ENCODE results near the gene CDKAL1.

The CDKAL1 gene

DNA sequence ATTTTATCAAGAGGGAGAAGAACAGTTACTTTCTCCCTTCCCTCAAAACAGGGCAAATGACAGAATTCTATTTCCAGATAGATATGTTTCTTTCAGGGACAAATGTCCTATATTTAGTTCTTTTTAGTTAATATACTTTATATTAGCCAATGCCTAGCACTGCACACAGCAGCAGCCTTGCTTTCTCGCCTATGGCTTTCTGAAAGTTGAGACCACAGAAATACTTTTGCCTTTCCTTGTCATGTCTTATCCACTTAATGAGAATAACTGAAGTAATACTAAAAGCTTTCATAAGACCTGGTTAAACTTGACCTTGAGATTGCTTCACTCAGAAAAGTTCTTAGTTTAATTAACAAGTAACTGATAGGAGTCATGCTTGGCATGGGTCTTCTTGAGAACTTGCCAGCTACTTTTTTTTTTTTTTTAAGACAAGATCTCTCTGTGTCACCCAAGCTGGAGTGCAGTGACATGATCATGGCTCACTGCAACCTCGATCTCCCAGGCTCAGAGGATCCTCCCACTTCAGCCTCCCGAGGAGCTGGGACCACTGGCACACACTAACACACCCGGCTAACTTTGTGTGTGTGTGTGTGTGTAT, 159.3 kb downstream of the CDKAL1 start:
- Histone ChIP-seq H3K36me3 (ENCODE audit: control insufficient read depth, insufficient read depth, low read length) (no peaks in the 10 kb centered on the region), H3K4me1 (ENCODE audit: control insufficient read depth, insufficient read depth, low read length) (peaks cover 37% of the 10 kb centered on the region), H3K4me3 (ENCODE audit: low read depth, low read length) (no peak overlapping the region), H3K9me3 (ENCODE audit: control insufficient read depth, insufficient read depth, low read length) (no peaks in the 10 kb centered on the region), H3K9ac (ENCODE audit: low read depth, low read length) (no peak overlapping the region), H3K27me3 (ENCODE audit: control insufficient read depth, insufficient read depth, low read length) (no peaks in the 10 kb centered on the region), H3K27ac (ENCODE audit: low read depth, low read length) (no peak overlapping the region)

DNA sequence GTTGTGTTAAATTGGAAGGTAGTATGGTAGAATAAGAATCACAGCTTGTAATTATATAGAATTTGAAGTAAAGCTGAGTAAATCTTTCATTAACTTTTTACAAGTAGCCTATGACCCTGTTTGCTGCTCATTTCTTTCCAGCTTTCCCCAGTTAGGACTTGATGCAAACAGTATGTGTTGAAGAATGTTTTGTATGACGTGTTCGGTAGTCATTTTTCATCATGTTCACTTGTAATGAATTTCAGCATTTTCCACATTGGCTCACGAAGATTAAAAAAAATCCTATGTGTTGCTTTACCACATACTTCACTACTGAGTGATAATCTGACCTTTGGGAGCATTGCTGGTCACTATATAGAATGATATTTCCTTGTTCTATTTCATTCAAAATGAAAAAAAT, 162.4 kb downstream of the CDKAL1 start:
- Histone ChIP-seq H3K27me3 (ENCODE audit: control insufficient read depth, insufficient read depth, low read length) (no peaks in the 10 kb centered on the region), H3K36me3 (ENCODE audit: control insufficient read depth, insufficient read depth, low read length) (no peaks in the 10 kb centered on the region), H3K9ac (ENCODE audit: low read depth, low read length) (no peak overlapping the region), H3K4me1 (ENCODE audit: control insufficient read depth, insufficient read depth, low read length) (peaks cover 28% of the 10 kb centered on the region), H3K9me3 (ENCODE audit: control insufficient read depth, insufficient read depth, low read length) (no peaks in the 10 kb centered on the region), H3K27ac (ENCODE audit: low read depth, low read length) (no peak overlapping the region), H3K4me3 (ENCODE audit: low read depth, low read length) (no peak overlapping the region)

DNA sequence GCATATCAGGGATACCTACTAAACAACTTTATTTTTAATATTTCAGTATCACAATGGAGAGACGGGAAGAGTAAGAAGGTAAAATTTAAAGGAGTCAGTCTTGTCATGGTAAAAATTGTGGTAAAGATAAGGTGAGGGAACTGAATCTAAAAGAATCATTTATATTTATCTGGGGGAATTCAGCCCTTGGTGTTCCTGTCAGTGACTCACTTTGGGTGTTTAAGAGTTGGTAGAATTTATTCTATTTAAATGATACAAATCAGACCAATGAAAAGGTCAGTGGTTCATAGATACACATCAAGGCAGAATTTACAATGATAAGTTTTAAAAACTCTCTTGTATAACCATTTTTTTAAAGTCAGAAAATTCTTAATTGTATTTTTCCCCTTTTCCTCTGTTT, 164.4 kb downstream of the CDKAL1 start:
- Histone ChIP-seq H3K27ac (ENCODE audit: low read depth, low read length) (no peak overlapping the region), H3K27me3 (ENCODE audit: control insufficient read depth, insufficient read depth, low read length) (no peaks in the 10 kb centered on the region), H3K9me3 (ENCODE audit: control insufficient read depth, insufficient read depth, low read length) (no peaks in the 10 kb centered on the region), H3K36me3 (ENCODE audit: control insufficient read depth, insufficient read depth, low read length) (no peaks in the 10 kb centered on the region), H3K4me3 (ENCODE audit: low read depth, low read length) (no peak overlapping the region), H3K4me1 (ENCODE audit: control insufficient read depth, insufficient read depth, low read length) (peaks cover 31% of the 10 kb centered on the region), H3K9ac (ENCODE audit: low read depth, low read length) (no peak overlapping the region)

DNA sequence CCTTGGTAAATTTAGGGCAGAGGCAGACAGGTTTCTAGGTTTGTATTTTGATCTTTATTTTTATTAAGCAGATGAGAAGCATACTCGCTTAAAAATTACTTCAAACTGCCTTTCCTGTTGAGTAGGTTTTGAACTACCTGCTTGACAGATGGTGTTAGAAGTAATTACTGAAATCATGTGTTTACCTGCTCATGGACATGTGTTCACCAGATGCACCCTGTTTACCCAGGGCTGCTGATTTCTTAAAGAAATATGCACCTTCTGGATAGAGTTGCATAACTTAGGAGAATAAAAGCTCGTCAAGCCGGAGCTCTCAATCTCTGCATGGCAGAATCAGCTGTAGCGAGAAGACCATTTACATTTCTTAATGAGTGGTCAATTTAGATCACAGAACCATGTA, 165.1 kb downstream of the CDKAL1 start:
- Histone ChIP-seq H3K9me3 (ENCODE audit: control insufficient read depth, insufficient read depth, low read length) (no peaks in the 10 kb centered on the region), H3K36me3 (ENCODE audit: control insufficient read depth, insufficient read depth, low read length) (no peaks in the 10 kb centered on the region), H3K4me1 (ENCODE audit: control insufficient read depth, insufficient read depth, low read length) (peaks cover 38% of the 10 kb centered on the region), H3K27me3 (ENCODE audit: control insufficient read depth, insufficient read depth, low read length) (no peaks in the 10 kb centered on the region), H3K9ac (ENCODE audit: low read depth, low read length) (no peak overlapping the region), H3K27ac (ENCODE audit: low read depth, low read length) (no peak overlapping the region), H3K4me3 (ENCODE audit: low read depth, low read length) (no peak overlapping the region)

DNA sequence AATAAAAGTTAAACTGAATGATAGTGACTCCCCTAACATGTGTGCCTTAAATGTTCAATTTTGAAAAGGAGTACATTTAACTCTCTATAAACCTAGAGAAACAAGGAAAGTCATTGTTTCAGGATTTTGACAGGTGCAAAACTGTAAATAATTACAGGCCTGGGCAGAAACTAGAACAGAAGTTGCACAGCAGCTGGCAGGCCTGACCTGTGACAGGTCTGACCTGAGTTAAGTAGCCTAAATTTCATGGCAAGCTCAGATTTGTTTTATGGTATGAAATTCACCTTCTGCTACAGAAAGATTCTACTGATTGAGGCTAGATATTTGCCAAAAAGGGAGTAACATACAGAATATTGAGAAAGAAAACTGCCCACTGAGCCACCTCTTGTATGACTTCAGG, 166.1 kb downstream of the CDKAL1 start:
- Histone ChIP-seq H3K36me3 (ENCODE audit: control insufficient read depth, insufficient read depth, low read length) (no peaks in the 10 kb centered on the region), H3K27me3 (ENCODE audit: control insufficient read depth, insufficient read depth, low read length) (no peaks in the 10 kb centered on the region), H3K4me1 (ENCODE audit: control insufficient read depth, insufficient read depth, low read length) (peaks cover 40% of the 10 kb centered on the region), H3K4me3 (ENCODE audit: low read depth, low read length) (no peak overlapping the region), H3K27ac (ENCODE audit: low read depth, low read length) (no peak overlapping the region), H3K9me3 (ENCODE audit: control insufficient read depth, insufficient read depth, low read length) (no peaks in the 10 kb centered on the region), H3K9ac (ENCODE audit: low read depth, low read length) (no peak overlapping the region)

DNA sequence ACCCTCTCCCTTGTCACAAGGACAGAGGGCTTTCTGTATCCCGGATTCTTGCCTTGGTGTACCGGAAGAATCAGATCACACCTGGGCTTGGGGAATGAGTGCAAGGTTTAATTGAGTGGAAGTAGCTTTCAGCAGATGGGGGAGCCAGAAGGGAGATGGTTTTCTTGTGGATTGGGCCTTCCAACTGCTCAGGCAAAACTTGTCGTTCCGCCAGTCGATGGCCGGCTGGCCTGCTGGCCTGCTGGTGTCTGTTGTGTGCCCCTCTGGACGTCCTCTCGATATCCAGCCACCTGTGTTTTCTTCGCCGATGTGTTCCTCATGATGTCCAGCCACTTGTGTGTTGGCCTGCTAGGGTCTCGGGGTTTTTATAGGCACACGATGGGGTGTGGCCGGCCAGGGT, 168.1 kb downstream of the CDKAL1 start:
- Histone ChIP-seq H3K9me3 (ENCODE audit: control insufficient read depth, insufficient read depth, low read length) (no peaks in the 10 kb centered on the region), H3K27ac (ENCODE audit: low read depth, low read length) (no peak overlapping the region), H3K36me3 (ENCODE audit: control insufficient read depth, insufficient read depth, low read length) (no peaks in the 10 kb centered on the region), H3K4me1 (ENCODE audit: control insufficient read depth, insufficient read depth, low read length) (peaks cover 42% of the 10 kb centered on the region), H3K9ac (ENCODE audit: low read depth, low read length) (no peak overlapping the region), H3K4me3 (ENCODE audit: low read depth, low read length) (no peak overlapping the region), H3K27me3 (ENCODE audit: control insufficient read depth, insufficient read depth, low read length) (no peaks in the 10 kb centered on the region)

DNA sequence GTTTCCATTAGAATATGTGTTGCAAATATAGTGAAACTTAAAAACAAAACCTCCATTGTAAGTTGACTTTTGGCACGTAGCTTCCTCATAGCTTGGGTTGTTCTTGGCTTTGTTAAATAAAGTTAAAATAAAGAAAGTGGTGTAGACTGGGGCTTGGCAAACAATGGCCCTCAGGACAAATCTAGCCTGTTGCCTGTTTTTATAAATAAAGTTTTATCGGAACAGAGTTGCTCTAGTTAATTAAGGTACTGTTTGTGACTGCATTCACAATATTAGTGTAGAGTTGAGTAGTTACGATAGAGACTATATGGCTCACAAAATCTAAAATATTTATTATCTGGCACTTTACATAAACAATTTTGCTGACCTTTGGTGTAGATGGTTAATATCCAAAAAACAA, 168.8 kb downstream of the CDKAL1 start:
- no peaks in the 10 kb centered on the region for H3K27me3 ChIP-seq (ENCODE audit: control insufficient read depth, insufficient read depth, low read length)

DNA sequence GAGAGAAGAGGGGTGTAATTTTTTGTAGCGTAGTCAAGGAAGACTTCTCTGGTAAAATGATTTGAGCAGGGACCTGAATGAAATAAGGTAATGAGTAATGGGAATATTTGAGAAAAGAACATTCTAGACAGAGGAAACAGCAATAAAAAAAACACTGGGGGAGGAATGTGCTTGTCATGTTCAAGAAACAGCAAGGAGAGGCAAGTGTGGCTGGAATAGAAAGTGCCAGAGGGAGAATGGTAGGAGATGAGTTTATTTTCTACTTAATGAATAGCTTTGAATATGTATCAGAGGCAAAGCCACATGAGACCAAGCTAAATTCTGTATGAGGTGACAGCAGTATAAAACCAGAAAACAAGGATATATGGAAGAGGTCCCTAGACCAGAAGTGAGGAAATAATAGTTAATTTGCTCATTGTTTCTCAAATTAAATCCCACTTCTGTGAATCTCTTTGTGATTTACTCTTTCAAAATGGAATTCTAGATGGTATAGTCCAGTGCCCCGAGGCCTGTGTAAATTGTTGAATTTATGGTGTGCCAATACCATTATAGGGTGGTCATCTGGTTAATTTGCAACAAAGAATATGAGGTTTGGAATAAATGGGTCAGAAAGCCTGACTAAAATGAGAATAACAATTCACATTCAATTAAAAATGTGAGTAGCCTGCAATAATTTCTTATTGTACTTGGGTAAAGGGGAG, 170.2 kb downstream of the CDKAL1 start:
- H3K9ac ChIP-seq (ENCODE audit: low read depth, low read length): no peak overlapping the region
- H3K27me3 ChIP-seq (ENCODE audit: control insufficient read depth, insufficient read depth, low read length): no peaks in the 10 kb centered on the region
- no peak overlapping the region for H3K27ac ChIP-seq (ENCODE audit: low read depth, low read length)
- H3K4me1 ChIP-seq (ENCODE audit: control insufficient read depth, insufficient read depth, low read length): peaks cover 37% of the 10 kb centered on the region
- no peak overlapping the region for H3K4me3 ChIP-seq (ENCODE audit: low read depth, low read length)
- H3K36me3 ChIP-seq (ENCODE audit: control insufficient read depth, insufficient read depth, low read length): no peaks in the 10 kb centered on the region
- H3K9me3 ChIP-seq (ENCODE audit: control insufficient read depth, insufficient read depth, low read length): no peaks in the 10 kb centered on the region

More for the DNA sequence above, 168.8 kb downstream of the CDKAL1 start:
- H3K27ac ChIP-seq (ENCODE audit: low read depth, low read length): no peak overlapping the region
- H3K4me3 ChIP-seq (ENCODE audit: low read depth, low read length): no peak overlapping the region
- H3K9ac ChIP-seq (ENCODE audit: low read depth, low read length): no peak overlapping the region
- H3K36me3 ChIP-seq (ENCODE audit: control insufficient read depth, insufficient read depth, low read length): no peaks in the 10 kb centered on the region
- H3K9me3 ChIP-seq (ENCODE audit: control insufficient read depth, insufficient read depth, low read length): no peaks in the 10 kb centered on the region
- peaks cover 39% of the 10 kb centered on the region for H3K4me1 ChIP-seq (ENCODE audit: control insufficient read depth, insufficient read depth, low read length)

DNA sequence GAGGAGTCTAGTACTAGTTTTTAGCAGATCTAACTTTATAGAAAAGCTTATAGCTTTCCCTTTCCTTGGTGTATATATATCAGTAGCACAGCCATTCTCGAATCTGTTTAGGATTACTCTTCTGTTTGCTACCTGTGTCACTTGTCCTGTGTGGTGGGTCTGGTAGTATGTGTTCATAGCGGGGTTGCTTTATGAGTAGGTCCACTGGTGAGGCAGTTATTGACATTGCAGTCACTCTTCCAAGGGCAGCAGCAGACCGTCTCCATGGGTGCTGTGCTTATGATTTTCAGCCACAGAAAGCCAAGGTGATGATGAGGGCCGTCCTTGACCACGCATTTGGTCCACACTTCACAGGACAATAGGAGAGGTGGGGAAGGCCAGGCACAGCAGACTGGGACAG, 171.5 kb downstream of the CDKAL1 start:
- Histone ChIP-seq H3K9ac (ENCODE audit: low read depth, low read length) (no peak overlapping the region), H3K4me1 (ENCODE audit: control insufficient read depth, insufficient read depth, low read length) (peaks cover 37% of the 10 kb centered on the region), H3K36me3 (ENCODE audit: control insufficient read depth, insufficient read depth, low read length) (no peaks in the 10 kb centered on the region), H3K27me3 (ENCODE audit: control insufficient read depth, insufficient read depth, low read length) (no peaks in the 10 kb centered on the region), H3K27ac (ENCODE audit: low read depth, low read length) (no peak overlapping the region), H3K9me3 (ENCODE audit: control insufficient read depth, insufficient read depth, low read length) (no peaks in the 10 kb centered on the region), H3K4me3 (ENCODE audit: low read depth, low read length) (no peak overlapping the region)

DNA sequence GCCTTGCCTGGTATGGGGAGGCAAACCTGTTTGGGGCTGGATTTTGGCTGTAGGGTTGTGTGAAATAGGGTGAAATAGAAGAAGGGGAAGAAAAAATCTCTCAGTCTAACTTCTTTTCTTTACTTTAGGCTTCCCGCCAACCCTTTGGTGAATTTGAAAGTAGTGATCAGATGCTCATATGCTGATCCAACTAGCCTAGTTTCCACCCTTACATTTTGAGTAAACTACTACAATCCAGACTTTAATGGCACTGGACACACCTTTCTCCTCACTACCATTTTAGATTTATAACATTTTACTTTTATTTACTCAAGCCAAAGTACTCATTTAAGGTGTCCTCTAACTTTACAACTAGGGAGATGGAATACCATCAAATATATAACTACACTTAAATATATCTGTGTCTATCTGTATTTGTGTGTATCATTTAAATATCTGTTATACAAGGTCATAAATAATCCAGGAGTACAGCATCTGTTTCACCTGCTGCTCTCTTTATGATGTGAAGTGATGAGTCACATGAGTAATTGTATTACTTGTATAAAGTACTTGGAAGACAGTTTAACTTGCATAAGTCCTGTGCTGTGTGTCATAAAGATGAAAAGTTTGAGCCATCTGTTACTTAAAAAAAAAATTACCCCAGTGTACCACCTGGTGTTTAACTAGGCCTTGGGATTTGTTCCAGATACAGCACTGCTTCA, 172.1 kb downstream of the CDKAL1 start:
- no peaks in the 10 kb centered on the region for H3K27me3 ChIP-seq (ENCODE audit: control insufficient read depth, insufficient read depth, low read length)
- no peak overlapping the region for H3K9ac ChIP-seq (ENCODE audit: low read depth, low read length)
- no peak overlapping the region for H3K4me3 ChIP-seq (ENCODE audit: low read depth, low read length)
- H3K9me3 ChIP-seq (ENCODE audit: control insufficient read depth, insufficient read depth, low read length): no peaks in the 10 kb centered on the region
- no peak overlapping the region for H3K27ac ChIP-seq (ENCODE audit: low read depth, low read length)
- H3K36me3 ChIP-seq (ENCODE audit: control insufficient read depth, insufficient read depth, low read length): no peaks in the 10 kb centered on the region
- H3K4me1 ChIP-seq (ENCODE audit: control insufficient read depth, insufficient read depth, low read length): peaks cover 37% of the 10 kb centered on the region

DNA sequence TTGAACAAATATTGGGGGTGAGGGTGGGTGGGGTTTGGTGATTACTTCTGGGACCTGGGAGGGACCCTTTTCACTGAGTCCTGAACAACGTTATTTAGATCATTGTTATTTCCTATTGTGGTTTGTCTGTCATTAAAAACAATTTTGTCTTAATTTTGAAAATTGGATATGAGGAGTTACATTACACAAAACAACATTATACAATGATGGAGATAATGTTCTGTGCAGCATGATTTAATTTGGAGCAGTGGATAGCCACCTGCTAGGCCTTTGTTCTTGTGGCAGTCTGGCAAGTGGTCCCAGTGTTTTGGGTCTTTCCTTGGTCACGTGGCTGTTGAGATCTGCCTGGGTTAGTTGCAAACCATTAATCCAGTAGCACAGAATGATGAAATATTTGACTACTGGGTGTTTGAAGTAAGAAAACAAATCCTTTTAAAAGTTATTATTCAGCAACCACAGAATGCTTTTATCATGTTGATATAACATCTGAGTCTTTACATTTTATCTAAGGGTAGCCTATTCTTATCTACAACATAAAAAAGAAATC, 172.8 kb downstream of the CDKAL1 start:
- Histone ChIP-seq H3K27ac (ENCODE audit: low read depth, low read length) (no peak overlapping the region), H3K4me3 (ENCODE audit: low read depth, low read length) (no peak overlapping the region), H3K9me3 (ENCODE audit: control insufficient read depth, insufficient read depth, low read length) (no peaks in the 10 kb centered on the region), H3K27me3 (ENCODE audit: control insufficient read depth, insufficient read depth, low read length) (no peaks in the 10 kb centered on the region), H3K9ac (ENCODE audit: low read depth, low read length) (no peak overlapping the region), H3K36me3 (ENCODE audit: control insufficient read depth, insufficient read depth, low read length) (no peaks in the 10 kb centered on the region), H3K4me1 (ENCODE audit: control insufficient read depth, insufficient read depth, low read length) (peaks cover 43% of the 10 kb centered on the region)

Data from HUES48 (cell line).